Ishikawa (cell line): Measurements from ENCODE around the gene PPOX.

Experiments
- CEBPB ChIP-seq: IDR thresholded peaks from 2 replicates; pipeline ENCODE4 v1.6.1; 2012
- EP300 ChIP-seq: IDR thresholded peaks from 2 replicates; pipeline ENCODE4 v1.6.1; 2012; ENCODE audit warnings: borderline replicate concordance
- FOXM1 ChIP-seq: IDR thresholded peaks from 2 replicates; pipeline ENCODE4 v1.6.1; 2012; ENCODE audit warnings: low read depth, borderline replicate concordance
- MAX ChIP-seq: IDR thresholded peaks from 2 replicates; pipeline ENCODE4 v1.6.1; 2012
- REST ChIP-seq: IDR thresholded peaks from 2 replicates; pipeline ENCODE4 v1.6.1; 2012; ENCODE audit warnings: low read depth, mild to moderate bottlenecking
- TAF1 ChIP-seq: IDR thresholded peaks from 2 replicates; pipeline ENCODE4 v1.6.1; 2012; ENCODE audit warnings: low read depth, mild to moderate bottlenecking
- YY1 ChIP-seq: IDR thresholded peaks from 2 replicates; pipeline ENCODE4 v1.6.1; 2012; ENCODE audit warnings: low read depth

GRCh38 chr1:161206411-161207140, 40.4 kb downstream of the PPOX start:
- no peak for TF ChIP-seq MAX
- no peak for TF ChIP-seq CEBPB
- no peak for TF ChIP-seq EP300
- no peak for TF ChIP-seq REST
- TF ChIP-seq YY1, result no peak
- no peak for TF ChIP-seq FOXM1
- TF ChIP-seq TAF1, result no peak
